Measurements from ENCODE around the gene FRMD4A. TPM values are rescaled to one million over a fixed set of nuclear protein-coding genes. Genes with fewer than 3 reads are reported as not detected.

The FRMD4A gene
- total RNA-seq, 4 donors from 2014 or later, result 4.4 to 7.1 (median 5.2) TPM

GRCh38 chr10:13797164-13797563, 533.6 kb downstream of the FRMD4A start:
- in situ Hi-C loops (cut with MboI; ENCODE audit: low sequenced_read_pairs in 4 of 4), result loop anchor here in 2 of 4 donors (10.0 to 25.0 kb wide), 2 partner anchors 290 to 298 kb away; no protein-coding TSS in a partner anchor
- H3K27ac ChIP-seq, result no peak overlapping the region
- ATAC-seq (no peak), DNase-seq (no peak)
- H3K27me3 ChIP-seq, result no peaks in the 10 kb centered on the region
- H3K4me1 ChIP-seq, result no peaks in the 10 kb centered on the region
- no peaks in the 10 kb centered on the region for H3K9me3 ChIP-seq
- no peaks in the 10 kb centered on the region for H3K36me3 ChIP-seq
- TF ChIP-seq POLR2A (IDR thresholded peaks at IDR 0.05) (no peak), CTCF (IDR thresholded peaks at IDR 0.05 in 4 of 5, conservative IDR thresholded peaks at IDR 0.05 in 1 of 5) (no peak)
- no peak overlapping the region for H3K4me3 ChIP-seq
- intact Hi-C loops (cut with DNase I; ENCODE audit: low total_unique reads), result no loop called here

- Histone ChIP-seq H3K4me1 (no peaks in the 10 kb centered on the region), H3K27ac (no peak overlapping the region), H3K36me3 (no peaks in the 10 kb centered on the region), H3K27me3 (no peaks in the 10 kb centered on the region), H3K9me3 (no peaks in the 10 kb centered on the region), H3K4me3 (no peak overlapping the region)
- in situ Hi-C loops (cut with MboI; ENCODE audit: low sequenced_read_pairs in 4 of 4), result loop anchor here in 2 of 4 donors (10.0 to 25.0 kb wide), 2 partner anchors 291 to 299 kb away; no protein-coding TSS in a partner anchor
- ATAC-seq, result no peak
- TF ChIP-seq CTCF (IDR thresholded peaks at IDR 0.05 in 4 of 5, conservative IDR thresholded peaks at IDR 0.05 in 1 of 5), result no peak
- TF ChIP-seq POLR2A (IDR thresholded peaks at IDR 0.05), result no peak
- DNase-seq, result no peak
- intact Hi-C loops (cut with DNase I; ENCODE audit: low total_unique reads), result no loop called here
These were observed 534.8 kb downstream of the FRMD4A start for GRCh38 chr10:13795653-13796555.

- H3K9me3 ChIP-seq, result no peaks in the 10 kb centered on the region
- no peaks in the 10 kb centered on the region for H3K27me3 ChIP-seq
- DNase-seq, result no peak
- no peak for ATAC-seq
- no peak overlapping the region for H3K27ac ChIP-seq
- TF ChIP-seq CTCF (IDR thresholded peaks at IDR 0.05 in 4 of 5, conservative IDR thresholded peaks at IDR 0.05 in 1 of 5) (no peak), POLR2A (IDR thresholded peaks at IDR 0.05) (no peak)
- no peaks in the 10 kb centered on the region for H3K4me1 ChIP-seq
- in situ Hi-C loops (cut with MboI; ENCODE audit: low sequenced_read_pairs in 4 of 4) (loop anchor here in 3 of 4 donors (5.0 to 25.0 kb wide), 3 partner anchors 162 to 300 kb away; no protein-coding TSS in a partner anchor), intact Hi-C loops (cut with DNase I; ENCODE audit: low total_unique reads) (no loop called here)
- H3K36me3 ChIP-seq, result no peaks in the 10 kb centered on the region
- H3K4me3 ChIP-seq, result no peak overlapping the region
These were observed 535.6 kb downstream of the FRMD4A start for GRCh38 chr10:13794992-13795612.

GRCh38 chr10:13792006-13792405, 538.7 kb downstream of the FRMD4A start:
- Histone ChIP-seq H3K4me3 (no peak overlapping the region), H3K27me3 (no peaks in the 10 kb centered on the region), H3K4me1 (peaks cover 8 to 23% of the 10 kb centered on the region in 2 donors), H3K36me3 (no peaks in the 10 kb centered on the region), H3K27ac (no peak overlapping the region), H3K9me3 (no peaks in the 10 kb centered on the region)
- intact Hi-C loops (cut with DNase I; ENCODE audit: low total_unique reads) (no loop called here), in situ Hi-C loops (cut with MboI; ENCODE audit: low sequenced_read_pairs in 4 of 4) (loop anchor here in 3 of 4 donors (5.0 to 25.0 kb wide), 3 partner anchors 165 to 303 kb away; no protein-coding TSS in a partner anchor)
- TF ChIP-seq CTCF (IDR thresholded peaks at IDR 0.05 in 4 of 5, conservative IDR thresholded peaks at IDR 0.05 in 1 of 5) (no peak), POLR2A (IDR thresholded peaks at IDR 0.05) (no peak)
- no peak for ATAC-seq
- DNase-seq, result peak in 1 of 2 donors; percentile 34
